Left colon (tissue), 2 donors: Measurements from ENCODE around the gene NTNG1. TPM values are rescaled to one million over a fixed set of nuclear protein-coding genes. Genes with fewer than 3 reads are reported as not detected.
"Not testable (repeated sequence)": the region's sequence is repeated elsewhere in the genome, so short reads cannot be mapped to it uniquely, and the experiment has no call there.

Experiments used
- ATAC-seq: fragments of 200-7000 bp; cut with Tn5 transposase; one replicate; pipeline ENCODE4 v1.9.1; 2020; ENCODE audit warnings: mild to moderate bottlenecking, moderate library complexity
- DNase-seq, 2 donors: peaks; one replicate each; pipeline ENCODE4 v3.0.0-alpha.2; 2020
- intact Hi-C, 2 donors: fragments of 100-400 bp; cut with DNase I in 1 of 2; cut with micrococcal nuclease in 1 of 2; formaldehyde crosslinking; loops; one replicate each; pipeline versions ENCODE4 v1.11.2 to v1.14.0; 2022; cut with DNase I, micrococcal nuclease
- long read RNA-seq: library from polyadenylated mRNA; unstranded; transcript quantifications from one replicate; pipeline ENCODE4 v2.0.0, GENCODE V29; 2021
- total RNA-seq, 2 donors: library from RNA; stranded (reverse); fragmentation: NEBNext Ultra II Directional; extraction: Animal tissue kit (Norgen Biotek cat#: 25700); gene quantifications; one replicate each; pipeline ENCODE4 v1.2.1, GENCODE V29; 2021
- donor health status: DM: no; HTN: no; CAD: no.
- donor health status: DM: yes; HTN: yes; CAD: no.

The NTNG1 gene
- total RNA-seq = 1 to 10 TPM in 1 of 2 donors, under 1 TPM in 1; 0.09 to 1.2 TPM
- long read RNA-seq = 0 reads

GRCh38 chr1:107140703-107141490 is at the start of gene NTNG1:
TSS of gene NTNG1 (plus strand) at chr1:107141039.
- intact Hi-C loops = loop anchor here in 1 of 2 donors (5.0 kb wide), 1 partner anchor 464 kb away; no protein-coding TSS in a partner anchor
- DNase-seq = peak in 1 of 2 donors; percentile 6

GRCh38 chr1:107091418-107091817 is 49.4 kb upstream of the NTNG1 start:
- intact Hi-C loops = no loop called here
- ATAC-seq (no peak), DNase-seq (no peak)

More at GRCh38 chr1:107140703-107141490, at the start of gene NTNG1:
- peak; percentile 58 for ATAC-seq

- ATAC-seq, DNase-seq, intact Hi-C loops: not testable (repeated sequence)
Measured at GRCh38 chr1:107093395-107093794, 47.4 kb upstream of the NTNG1 start.

GRCh38 chr1:107095647-107096046 is 45.2 kb upstream of the NTNG1 start:
- ATAC-seq = no peak
- intact Hi-C loops = no loop called here

GRCh38 chr1:107096690-107097089 is 44.1 kb upstream of the NTNG1 start:
- no peak for ATAC-seq
- no peak for DNase-seq
- intact Hi-C loops = no loop called here

More at GRCh38 chr1:107095647-107096046, 45.2 kb upstream of the NTNG1 start:
- DNase-seq = no peak

- intact Hi-C loops = no loop called here
- no peak for DNase-seq
- no peak for ATAC-seq
Measured at GRCh38 chr1:107098961-107099360, 41.9 kb upstream of the NTNG1 start.

- DNase-seq = no peak
- intact Hi-C loops = no loop called here
- ATAC-seq = no peak
Measured at GRCh38 chr1:107100331-107100984, 40.4 kb upstream of the NTNG1 start.

GRCh38 chr1:107105914-107106313 is 34.9 kb upstream of the NTNG1 start:
- DNase-seq (no peak), ATAC-seq (no peak)
- intact Hi-C loops = no loop called here

- no peak for ATAC-seq
- intact Hi-C loops = no loop called here
- no peak for DNase-seq
Measured at GRCh38 chr1:107110326-107110725, 30.5 kb upstream of the NTNG1 start.

- DNase-seq = no peak
- no peak for ATAC-seq
- intact Hi-C loops = no loop called here
Measured at GRCh38 chr1:107116306-107116790, 24.5 kb upstream of the NTNG1 start.

GRCh38 chr1:107122225-107122624 is 18.6 kb upstream of the NTNG1 start:
- intact Hi-C loops = no loop called here
- DNase-seq (no peak), ATAC-seq (no peak)

- DNase-seq = no peak
- ATAC-seq = no peak
- intact Hi-C loops = no loop called here
Measured at GRCh38 chr1:107123741-107124140, 17.1 kb upstream of the NTNG1 start.

- ATAC-seq (peak; percentile 74), DNase-seq (no peak)
- intact Hi-C loops = no loop called here
Measured at GRCh38 chr1:107124694-107125093, 16.1 kb upstream of the NTNG1 start.

- no peak for DNase-seq
- intact Hi-C loops = no loop called here
- ATAC-seq = no peak
Measured at GRCh38 chr1:107132195-107132594, 8.6 kb upstream of the NTNG1 start.

GRCh38 chr1:107132780-107133179 is 8.1 kb upstream of the NTNG1 start:
- no peak for ATAC-seq
- intact Hi-C loops = no loop called here
- DNase-seq = no peak

GRCh38 chr1:107135463-107135862 is 5.4 kb upstream of the NTNG1 start:
- DNase-seq = no peak
- no peak for ATAC-seq
- intact Hi-C loops = no loop called here

GRCh38 chr1:107138166-107138565 is 2.7 kb upstream of the NTNG1 start:
- DNase-seq (no peak), ATAC-seq (no peak)
- intact Hi-C loops = no loop called here

- no peak for ATAC-seq
Measured at GRCh38 chr1:107138767-107139445, 1.9 kb upstream of the NTNG1 start.

More at GRCh38 chr1:107138767-107139445, 1.9 kb upstream of the NTNG1 start:
- no peak for DNase-seq
- intact Hi-C loops = no loop called here
